IPS-20b (cell line): ENCODE data around the gene SDK1.

Experiments used
- H3K27ac ChIP-seq: one replicate; pipeline ENCODE4 v1.5.1; 2013; ENCODE audit warnings: low read length
- H3K27me3 ChIP-seq: 2 replicates; pipeline ENCODE4 v1.6.1; 2013; ENCODE audit warnings: mild to moderate bottlenecking, low read length, inconsistent platforms; ENCODE audit not compliant: insufficient read depth
- H3K36me3 ChIP-seq: 2 replicates; pipeline ENCODE4 v1.6.1; 2013; ENCODE audit warnings: low read depth, mild to moderate bottlenecking, inconsistent platforms, low read length, moderate library complexity; ENCODE audit not compliant: insufficient read depth
- H3K4me1 ChIP-seq: 2 replicates; pipeline ENCODE4 v1.6.1; 2013; ENCODE audit warnings: mild to moderate bottlenecking, control low read depth, inconsistent platforms, low read length, moderate library complexity; ENCODE audit not compliant: insufficient read depth
- H3K4me3 ChIP-seq: 2 replicates; pipeline ENCODE4 v1.5.1; 2013; ENCODE audit warnings: mild to moderate bottlenecking, low read length, inconsistent platforms
- H3K9ac ChIP-seq: 2 replicates; pipeline ENCODE4 v1.6.1; 2013; ENCODE audit warnings: low read depth, mild to moderate bottlenecking, inconsistent platforms, low read length, moderate library complexity
- H3K9me3 ChIP-seq: 2 replicates; pipeline ENCODE4 v1.6.1; 2013; ENCODE audit warnings: mild to moderate bottlenecking, low read depth, low read length, inconsistent platforms; ENCODE audit not compliant: insufficient read depth

SDK1 gene

GRCh38 chr7:3607847-3608246, 306.8 kb downstream of the SDK1 start:
- H3K9me3 ChIP-seq: no peaks in the 10 kb centered on the region
- H3K27ac ChIP-seq: no peak overlapping the region
- no peaks in the 10 kb centered on the region for H3K36me3 ChIP-seq
- H3K4me1 ChIP-seq: no peaks in the 10 kb centered on the region
- H3K9ac ChIP-seq: no peak overlapping the region
- no peak overlapping the region for H3K4me3 ChIP-seq
- no peaks in the 10 kb centered on the region for H3K27me3 ChIP-seq

- Histone ChIP-seq H3K9ac (no peak overlapping the region), H3K36me3 (no peaks in the 10 kb centered on the region), H3K27me3 (no peaks in the 10 kb centered on the region), H3K9me3 (no peaks in the 10 kb centered on the region), H3K27ac (no peak overlapping the region), H3K4me3 (no peak overlapping the region), H3K4me1 (no peaks in the 10 kb centered on the region)
These were observed 315.3 kb downstream of the SDK1 start for GRCh38 chr7:3616306-3616705.

GRCh38 chr7:3630081-3630480, 329.0 kb downstream of the SDK1 start:
- Histone ChIP-seq H3K27me3 (no peaks in the 10 kb centered on the region), H3K4me3 (no peak overlapping the region), H3K4me1 (no peaks in the 10 kb centered on the region), H3K27ac (no peak overlapping the region), H3K9ac (no peak overlapping the region), H3K9me3 (peaks cover 22% of the 10 kb centered on the region; the same call in 1 of the 2 replicates), H3K36me3 (no peaks in the 10 kb centered on the region)

GRCh38 chr7:3634396-3634795, 333.3 kb downstream of the SDK1 start:
- H3K4me3 ChIP-seq: no peak overlapping the region
- H3K9ac ChIP-seq: no peak overlapping the region
- H3K36me3 ChIP-seq: no peaks in the 10 kb centered on the region
- H3K27me3 ChIP-seq: no peaks in the 10 kb centered on the region
- peaks cover 19% of the 10 kb centered on the region; the same call in 1 of the 2 replicates for H3K9me3 ChIP-seq
- H3K4me1 ChIP-seq: no peaks in the 10 kb centered on the region
- H3K27ac ChIP-seq: no peak overlapping the region

GRCh38 chr7:3636131-3636860, 335.2 kb downstream of the SDK1 start:
- Histone ChIP-seq H3K27me3 (no peaks in the 10 kb centered on the region), H3K4me1 (no peaks in the 10 kb centered on the region), H3K27ac (no peak overlapping the region), H3K9ac (no peak overlapping the region), H3K4me3 (no peak overlapping the region), H3K9me3 (peaks cover 1% of the 10 kb centered on the region; the same call in 1 of the 2 replicates), H3K36me3 (no peaks in the 10 kb centered on the region)

GRCh38 chr7:3639253-3639652, 338.2 kb downstream of the SDK1 start:
- no peak overlapping the region for H3K4me3 ChIP-seq
- no peaks in the 10 kb centered on the region for H3K27me3 ChIP-seq
- no peaks in the 10 kb centered on the region for H3K9me3 ChIP-seq
- no peak overlapping the region for H3K9ac ChIP-seq
- H3K36me3 ChIP-seq: no peaks in the 10 kb centered on the region
- no peak overlapping the region for H3K27ac ChIP-seq
- no peaks in the 10 kb centered on the region for H3K4me1 ChIP-seq

GRCh38 chr7:3641582-3641981, 340.5 kb downstream of the SDK1 start:
- no peak overlapping the region for H3K9ac ChIP-seq
- H3K4me1 ChIP-seq: no peaks in the 10 kb centered on the region
- no peaks in the 10 kb centered on the region for H3K36me3 ChIP-seq
- no peak overlapping the region for H3K27ac ChIP-seq
- H3K9me3 ChIP-seq: no peaks in the 10 kb centered on the region
- H3K27me3 ChIP-seq: no peaks in the 10 kb centered on the region
- no peak overlapping the region for H3K4me3 ChIP-seq

- H3K27ac ChIP-seq: no peak overlapping the region
- H3K36me3 ChIP-seq: no peaks in the 10 kb centered on the region
- H3K9me3 ChIP-seq: no peaks in the 10 kb centered on the region
- H3K9ac ChIP-seq: no peak overlapping the region
- H3K27me3 ChIP-seq: no peaks in the 10 kb centered on the region
- no peak overlapping the region for H3K4me3 ChIP-seq
- no peaks in the 10 kb centered on the region for H3K4me1 ChIP-seq
These were observed 342.0 kb downstream of the SDK1 start for GRCh38 chr7:3643091-3643490.

- no peaks in the 10 kb centered on the region for H3K27me3 ChIP-seq
- H3K9ac ChIP-seq: no peak overlapping the region
- no peaks in the 10 kb centered on the region for H3K36me3 ChIP-seq
- H3K27ac ChIP-seq: no peak overlapping the region
- H3K4me1 ChIP-seq: no peaks in the 10 kb centered on the region
- no peak overlapping the region for H3K4me3 ChIP-seq
- no peaks in the 10 kb centered on the region for H3K9me3 ChIP-seq
These were observed 347.2 kb downstream of the SDK1 start for GRCh38 chr7:3648276-3648675.

GRCh38 chr7:3649250-3649649, 348.2 kb downstream of the SDK1 start:
- Histone ChIP-seq H3K4me3 (no peak overlapping the region), H3K9ac (no peak overlapping the region), H3K27ac (no peak overlapping the region), H3K27me3 (no peaks in the 10 kb centered on the region), H3K4me1 (no peaks in the 10 kb centered on the region), H3K36me3 (no peaks in the 10 kb centered on the region), H3K9me3 (no peaks in the 10 kb centered on the region)

GRCh38 chr7:3649678-3650440, 348.8 kb downstream of the SDK1 start:
- no peaks in the 10 kb centered on the region for H3K27me3 ChIP-seq
- H3K4me1 ChIP-seq: no peaks in the 10 kb centered on the region
- no peak overlapping the region for H3K4me3 ChIP-seq
- H3K9me3 ChIP-seq: no peaks in the 10 kb centered on the region
- H3K36me3 ChIP-seq: no peaks in the 10 kb centered on the region
- H3K27ac ChIP-seq: no peak overlapping the region
- H3K9ac ChIP-seq: no peak overlapping the region

GRCh38 chr7:3650844-3651243, 349.8 kb downstream of the SDK1 start:
- no peaks in the 10 kb centered on the region for H3K27me3 ChIP-seq
- H3K4me1 ChIP-seq: no peaks in the 10 kb centered on the region
- H3K4me3 ChIP-seq: no peak overlapping the region
- no peaks in the 10 kb centered on the region for H3K36me3 ChIP-seq
- H3K9me3 ChIP-seq: no peaks in the 10 kb centered on the region
- no peak overlapping the region for H3K9ac ChIP-seq
- no peak overlapping the region for H3K27ac ChIP-seq
